ENCODE data around the gene ARMC5.
"Not testable (repeated sequence)": the region's sequence is repeated elsewhere in the genome, so short reads cannot be mapped to it uniquely, and the experiment has no call there.

ARMC5 gene

DNA sequence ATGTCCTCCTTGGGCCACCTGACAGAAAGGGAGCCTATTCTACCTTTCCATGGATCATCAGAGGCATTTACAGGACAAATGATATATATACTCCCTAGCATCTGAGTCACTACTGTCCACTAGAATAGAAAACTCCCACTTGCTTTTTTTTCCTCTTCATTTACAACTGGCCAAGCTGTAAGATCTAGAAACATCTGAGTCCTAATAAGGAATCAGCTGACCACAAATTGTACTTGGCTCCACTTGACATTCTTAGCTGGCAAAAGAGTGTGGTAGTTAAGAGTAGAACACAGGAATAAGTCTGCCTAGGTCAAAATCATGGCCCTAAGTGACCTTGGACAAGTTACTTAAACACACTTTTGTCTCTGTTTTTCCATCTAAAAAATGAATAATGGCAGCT, 43.7 kb downstream of the ARMC5 start:
- H3K27me3 ChIP-seq (ENCODE audit: insufficient read depth, low read length): no peaks in the 10 kb centered on the region
- TF ChIP-seq CTCF (IDR thresholded peaks at IDR 0.05; ENCODE audit: low read length): no peak
- TF ChIP-seq EZH2 (IDR thresholded peaks at IDR 0.05; ENCODE audit: borderline replicate concordance, low read length): no peak

DNA sequence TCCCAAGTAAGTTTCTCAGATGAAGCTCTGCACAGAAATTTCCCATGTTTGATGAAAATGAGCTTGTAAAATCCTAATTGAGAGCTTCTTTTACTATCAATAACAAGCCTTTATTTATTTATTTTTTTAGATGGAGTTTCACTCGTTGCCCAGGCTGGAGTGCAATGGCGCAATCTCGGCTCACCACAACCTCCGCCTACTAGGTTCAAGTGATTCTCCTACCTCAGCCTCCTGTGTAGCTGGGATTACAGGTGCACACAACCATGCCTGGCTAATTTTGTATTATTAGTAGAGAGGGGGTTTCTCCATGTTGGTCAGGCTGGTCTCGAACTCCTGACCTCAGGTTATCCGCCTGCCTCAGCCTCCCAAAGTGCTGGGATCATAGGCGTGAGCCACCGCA, 44.3 kb downstream of the ARMC5 start:
- H3K4me2 ChIP-seq (ENCODE audit: low read length); H4K20me1 ChIP-seq (ENCODE audit: insufficient read depth, low read length); H2AFZ ChIP-seq (ENCODE audit: low read length); H3K79me2 ChIP-seq (ENCODE audit: insufficient read depth, low read length); H3F3A ChIP-seq (ENCODE audit: insufficient read depth, low read length); H3K27ac ChIP-seq (ENCODE audit: low read depth, low read length, poor library complexity, severe bottlenecking); H3K9ac ChIP-seq (ENCODE audit: low read length); H3K9me3 ChIP-seq (ENCODE audit: low read length); H3K27me3 ChIP-seq (ENCODE audit: insufficient read depth, low read length); H3K4me3 ChIP-seq (ENCODE audit: low read depth, low read length, poor library complexity, severe bottlenecking); H3K9me2 ChIP-seq (ENCODE audit: low read depth, low read length); H3K36me3 ChIP-seq (ENCODE audit: insufficient read depth, low read length): not testable (repeated sequence)
- H3K4me1 ChIP-seq (ENCODE audit: insufficient read depth, low read length, severe bottlenecking): peaks cover 12% of the 10 kb centered on the region

More for the DNA sequence above, 43.7 kb downstream of the ARMC5 start:
- Histone ChIP-seq H3K4me2 (ENCODE audit: low read length) (no peak overlapping the region), H3F3A (ENCODE audit: insufficient read depth, low read length) (no peaks in the 10 kb centered on the region), H3K9me2 (ENCODE audit: low read depth, low read length) (no peaks in the 10 kb centered on the region), H3K27ac (ENCODE audit: low read depth, low read length, poor library complexity, severe bottlenecking) (no peak overlapping the region), H3K9ac (ENCODE audit: low read length) (no peak overlapping the region), H2AFZ (ENCODE audit: low read length) (no peak overlapping the region), H3K79me2 (ENCODE audit: insufficient read depth, low read length) (no peaks in the 10 kb centered on the region), H3K4me3 (ENCODE audit: low read depth, low read length, poor library complexity, severe bottlenecking) (no peak overlapping the region), H4K20me1 (ENCODE audit: insufficient read depth, low read length) (no peaks in the 10 kb centered on the region), H3K9me3 (ENCODE audit: low read length) (no peaks in the 10 kb centered on the region), H3K36me3 (ENCODE audit: insufficient read depth, low read length) (no peaks in the 10 kb centered on the region), H3K4me1 (ENCODE audit: insufficient read depth, low read length, severe bottlenecking) (peaks cover 12% of the 10 kb centered on the region)

- Histone ChIP-seq H3K4me2 (ENCODE audit: low read length) (no peak overlapping the region), H3K27me3 (ENCODE audit: insufficient read depth, low read length) (no peaks in the 10 kb centered on the region), H3K4me1 (ENCODE audit: insufficient read depth, low read length, severe bottlenecking) (peaks cover 18% of the 10 kb centered on the region), H3K9me2 (ENCODE audit: low read depth, low read length) (no peaks in the 10 kb centered on the region), H3K4me3 (ENCODE audit: low read depth, low read length, poor library complexity, severe bottlenecking) (no peak overlapping the region), H3K79me2 (ENCODE audit: insufficient read depth, low read length) (no peaks in the 10 kb centered on the region), H4K20me1 (ENCODE audit: insufficient read depth, low read length) (no peaks in the 10 kb centered on the region), H2AFZ (ENCODE audit: low read length) (no peak overlapping the region), H3K9ac (ENCODE audit: low read length) (no peak overlapping the region), H3K27ac (ENCODE audit: low read depth, low read length, poor library complexity, severe bottlenecking) (no peak overlapping the region), H3K36me3 (ENCODE audit: insufficient read depth, low read length) (no peaks in the 10 kb centered on the region), H3K9me3 (ENCODE audit: low read length) (no peaks in the 10 kb centered on the region), H3F3A (ENCODE audit: insufficient read depth, low read length) (no peaks in the 10 kb centered on the region)
- no peak for TF ChIP-seq CTCF (IDR thresholded peaks at IDR 0.05; ENCODE audit: low read length)
- TF ChIP-seq EZH2 (IDR thresholded peaks at IDR 0.05; ENCODE audit: borderline replicate concordance, low read length): no peak
Observed at GRCh38 chr16:31504159-31504558, 44.9 kb downstream of the ARMC5 start.

DNA sequence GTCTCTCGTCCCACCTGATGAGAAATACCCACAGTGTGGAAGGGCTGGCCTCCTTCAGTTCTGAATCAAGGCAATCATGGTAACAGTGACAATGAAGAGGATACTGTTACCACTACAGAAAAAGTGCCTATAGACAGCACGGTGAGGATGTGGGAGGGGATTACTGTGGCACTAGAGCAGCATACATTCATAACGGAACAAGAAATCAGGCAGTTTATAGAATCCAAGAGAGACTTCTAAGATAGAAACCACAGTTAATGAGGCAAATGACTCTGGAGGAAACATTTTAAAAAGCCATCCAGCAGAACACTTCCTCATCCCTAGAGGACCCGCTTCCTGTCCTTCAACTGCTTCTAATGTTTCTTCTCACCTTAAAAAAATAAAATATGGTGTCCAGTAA, 46.2 kb downstream of the ARMC5 start:
- Histone ChIP-seq H3K9me2 (ENCODE audit: low read depth, low read length) (no peaks in the 10 kb centered on the region), H3K36me3 (ENCODE audit: insufficient read depth, low read length) (no peaks in the 10 kb centered on the region), H3K9ac (ENCODE audit: low read length) (no peak overlapping the region), H3F3A (ENCODE audit: insufficient read depth, low read length) (no peaks in the 10 kb centered on the region), H3K27ac (ENCODE audit: low read depth, low read length, poor library complexity, severe bottlenecking) (no peak overlapping the region), H3K4me1 (ENCODE audit: insufficient read depth, low read length, severe bottlenecking) (peaks cover 21% of the 10 kb centered on the region), H3K79me2 (ENCODE audit: insufficient read depth, low read length) (no peaks in the 10 kb centered on the region), H3K9me3 (ENCODE audit: low read length) (no peaks in the 10 kb centered on the region), H3K27me3 (ENCODE audit: insufficient read depth, low read length) (no peaks in the 10 kb centered on the region), H4K20me1 (ENCODE audit: insufficient read depth, low read length) (no peaks in the 10 kb centered on the region), H2AFZ (ENCODE audit: low read length) (no peak overlapping the region), H3K4me3 (ENCODE audit: low read depth, low read length, poor library complexity, severe bottlenecking) (no peak overlapping the region), H3K4me2 (ENCODE audit: low read length) (no peak overlapping the region)
- TF ChIP-seq CTCF (IDR thresholded peaks at IDR 0.05; ENCODE audit: low read length) (no peak), EZH2 (IDR thresholded peaks at IDR 0.05; ENCODE audit: borderline replicate concordance, low read length) (no peak)

All from OCI-LY1 (cell line).